DOHH2 (cell line): Measurements from ENCODE around the gene SPATC1L.

ENCODE experiments used
- H3F3A ChIP-seq: fragments of 200-600 bp; sonication (generic), shearing (Covaris generic); 2 replicates; pipeline ENCODE4 v1.6.0; 2016; ENCODE audit warnings: antibody characterized with exemption, mild to moderate bottlenecking; ENCODE audit not compliant: control insufficient read depth, insufficient read depth
- H3K27ac ChIP-seq: fragments of 200-600 bp; sonication (generic); 2 replicates; pipeline ENCODE4 v1.5.1; 2014; ENCODE audit warnings: low read depth, mild to moderate bottlenecking, low read length, moderate library complexity
- H3K27me3 ChIP-seq: fragments of 200-600 bp; sonication (generic); 2 replicates; pipeline ENCODE4 v1.6.1; 2014; ENCODE audit warnings: mild to moderate bottlenecking, low read length, mixed read lengths; ENCODE audit not compliant: control insufficient read depth
- H3K36me3 ChIP-seq: fragments of 200-600 bp; sonication (generic); 2 replicates; pipeline ENCODE4 v1.6.1; 2014; ENCODE audit warnings: mild to moderate bottlenecking, low read length, moderate library complexity, mixed read lengths; ENCODE audit not compliant: control insufficient read depth
- H3K4me1 ChIP-seq: fragments of 200-600 bp; sonication (generic); 2 replicates; pipeline ENCODE4 v1.6.1; 2014; ENCODE audit warnings: mild to moderate bottlenecking, low read length, mixed read lengths; ENCODE audit not compliant: control insufficient read depth
- H3K4me2 ChIP-seq: fragments of 200-600 bp; sonication (generic); 2 replicates; pipeline ENCODE4 v1.6.0; 2014; ENCODE audit warnings: mild to moderate bottlenecking, low read length, moderate library complexity
- H3K4me3 ChIP-seq: fragments of 200-600 bp; sonication (generic); 2 replicates; pipeline ENCODE4 v1.5.1; 2014; ENCODE audit warnings: mild to moderate bottlenecking, low read length, mixed read lengths
- H3K79me2 ChIP-seq: fragments of 200-600 bp; sonication (generic); 2 replicates; pipeline ENCODE4 v1.6.1; 2014; ENCODE audit warnings: mild to moderate bottlenecking, low read length, mixed read lengths; ENCODE audit not compliant: control insufficient read depth
- H3K9me2 ChIP-seq: fragments of 200-600 bp; sonication (generic); replicated peaks from 2 replicates; pipeline ENCODE4 v1.6.1; 2014; ENCODE audit warnings: mild to moderate bottlenecking, low read length, mixed read lengths; ENCODE audit not compliant: control insufficient read depth
- H3K9me3 ChIP-seq: fragments of 200-600 bp; sonication (generic); 2 replicates; pipeline ENCODE4 v1.6.1; 2014; ENCODE audit warnings: antibody characterized with exemption, low read length, mixed read lengths; ENCODE audit not compliant: control insufficient read depth, insufficient read depth
- H4K20me1 ChIP-seq: fragments of 200-600 bp; sonication (generic); 2 replicates; pipeline ENCODE4 v1.6.0; 2014; ENCODE audit warnings: low read depth, mild to moderate bottlenecking, antibody characterized with exemption, low read length, moderate library complexity; ENCODE audit not compliant: control insufficient read depth, insufficient read depth
- EZH2phosphoT487 ChIP-seq: fragments of 200-600 bp; sonication (generic); IDR thresholded peaks from 2 replicates; pipeline ENCODE4 v1.6.1; 2017; ENCODE audit warnings: borderline replicate concordance, mild to moderate bottlenecking, antibody characterized with exemption, low read length, moderate library complexity, mixed read lengths
- TF ChIP-seq, protein P1 (sequence below): fragments of 200-600 bp; sonication (generic); IDR thresholded peaks from one replicate; pipeline ENCODE4 v1.5.1; 2014; ENCODE audit warnings: antibody characterized with exemption, mild to moderate bottlenecking, low read depth, low read length; ENCODE audit not compliant: poor library complexity, severe bottlenecking

SPATC1L gene

DNA sequence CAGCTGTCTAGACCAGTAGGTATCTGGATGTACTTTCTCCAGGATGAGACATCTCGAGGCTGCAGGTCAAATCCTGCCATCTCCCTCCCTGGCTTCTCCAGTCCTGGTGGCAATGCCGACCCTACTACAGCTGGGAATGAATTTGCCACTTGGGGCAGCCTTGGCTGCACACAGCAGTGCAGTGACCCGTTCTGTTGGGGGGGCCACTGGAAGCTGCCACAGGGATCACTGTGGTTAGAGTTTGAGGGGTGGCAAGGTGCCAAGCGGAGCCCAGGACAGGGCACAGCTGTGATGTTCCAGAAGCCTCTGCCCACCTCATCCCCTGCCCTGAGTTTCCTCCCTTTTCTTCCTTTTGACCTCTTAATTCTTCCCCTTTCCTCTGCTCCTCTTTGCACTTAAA is 69.3 kb downstream of the SPATC1L start:
- H3K27ac ChIP-seq: no peak overlapping the region
- H4K20me1 ChIP-seq: no peaks in the 10 kb centered on the region
- H3K27me3 ChIP-seq: no peaks in the 10 kb centered on the region
- H3K4me1 ChIP-seq: no peaks in the 10 kb centered on the region
- H3K79me2 ChIP-seq: no peaks in the 10 kb centered on the region
- TF ChIP-seq EZH2phosphoT487: no peak
- TF ChIP-seq, protein P1, sequence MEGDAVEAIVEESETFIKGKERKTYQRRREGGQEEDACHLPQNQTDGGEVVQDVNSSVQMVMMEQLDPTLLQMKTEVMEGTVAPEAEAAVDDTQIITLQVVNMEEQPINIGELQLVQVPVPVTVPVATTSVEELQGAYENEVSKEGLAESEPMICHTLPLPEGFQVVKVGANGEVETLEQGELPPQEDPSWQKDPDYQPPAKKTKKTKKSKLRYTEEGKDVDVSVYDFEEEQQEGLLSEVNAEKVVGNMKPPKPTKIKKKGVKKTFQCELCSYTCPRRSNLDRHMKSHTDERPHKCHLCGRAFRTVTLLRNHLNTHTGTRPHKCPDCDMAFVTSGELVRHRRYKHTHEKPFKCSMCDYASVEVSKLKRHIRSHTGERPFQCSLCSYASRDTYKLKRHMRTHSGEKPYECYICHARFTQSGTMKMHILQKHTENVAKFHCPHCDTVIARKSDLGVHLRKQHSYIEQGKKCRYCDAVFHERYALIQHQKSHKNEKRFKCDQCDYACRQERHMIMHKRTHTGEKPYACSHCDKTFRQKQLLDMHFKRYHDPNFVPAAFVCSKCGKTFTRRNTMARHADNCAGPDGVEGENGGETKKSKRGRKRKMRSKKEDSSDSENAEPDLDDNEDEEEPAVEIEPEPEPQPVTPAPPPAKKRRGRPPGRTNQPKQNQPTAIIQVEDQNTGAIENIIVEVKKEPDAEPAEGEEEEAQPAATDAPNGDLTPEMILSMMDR: no peak
- no peak overlapping the region for H3K4me2 ChIP-seq
- no peaks in the 10 kb centered on the region for H3F3A ChIP-seq
- no peaks in the 10 kb centered on the region for H3K36me3 ChIP-seq
- no peak overlapping the region for H3K4me3 ChIP-seq
- H3K9me3 ChIP-seq: peaks cover 29% of the 10 kb centered on the region; the same call in 1 of the 2 replicates
- no peaks in the 10 kb centered on the region for H3K9me2 ChIP-seq

DNA sequence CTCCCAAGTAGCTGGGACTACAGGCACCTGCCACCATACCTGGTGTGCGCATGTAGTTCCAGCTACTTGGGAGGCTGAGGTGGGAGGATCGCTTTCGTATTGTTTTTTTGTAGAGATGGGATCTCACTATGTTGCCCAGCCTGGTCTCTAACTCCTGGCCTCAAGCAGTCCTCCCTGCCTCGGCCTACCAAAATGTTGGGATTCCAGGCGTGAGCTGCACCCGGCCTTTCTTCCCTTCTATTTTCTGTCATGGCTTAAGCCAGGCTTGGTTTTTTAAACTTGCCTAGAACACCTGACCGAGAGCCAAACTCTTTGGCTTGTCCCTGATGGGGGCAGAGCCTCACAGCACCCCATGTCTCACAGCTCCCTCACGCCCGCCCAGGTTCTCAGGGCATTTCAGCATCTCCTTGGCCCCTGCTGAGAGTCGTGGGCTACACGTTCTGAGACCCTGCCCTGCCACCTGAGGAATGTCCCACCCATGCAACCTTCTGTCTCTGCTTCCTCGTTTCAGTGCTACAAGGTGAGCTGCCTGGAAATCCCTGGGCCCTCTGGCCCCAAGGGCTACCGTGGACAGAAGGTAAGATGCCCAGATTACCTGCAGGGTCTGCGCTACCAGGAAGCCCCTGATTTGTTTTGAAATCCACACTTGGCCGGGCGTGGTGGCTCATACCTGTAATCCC is 70.6 kb downstream of the SPATC1L start:
- Histone ChIP-seq H3K9me3 (peaks cover 28% of the 10 kb centered on the region; the same call in 1 of the 2 replicates), H3K4me3 (no peak overlapping the region), H3K4me2 (no peak overlapping the region), H3K4me1 (no peaks in the 10 kb centered on the region), H4K20me1 (no peaks in the 10 kb centered on the region), H3K79me2 (no peaks in the 10 kb centered on the region), H3K27ac (no peak overlapping the region), H3K36me3 (no peaks in the 10 kb centered on the region), H3F3A (no peaks in the 10 kb centered on the region), H3K27me3 (no peaks in the 10 kb centered on the region), H3K9me2 (no peaks in the 10 kb centered on the region)
- no peak for TF ChIP-seq EZH2phosphoT487
- TF ChIP-seq, protein P1: no peak

DNA sequence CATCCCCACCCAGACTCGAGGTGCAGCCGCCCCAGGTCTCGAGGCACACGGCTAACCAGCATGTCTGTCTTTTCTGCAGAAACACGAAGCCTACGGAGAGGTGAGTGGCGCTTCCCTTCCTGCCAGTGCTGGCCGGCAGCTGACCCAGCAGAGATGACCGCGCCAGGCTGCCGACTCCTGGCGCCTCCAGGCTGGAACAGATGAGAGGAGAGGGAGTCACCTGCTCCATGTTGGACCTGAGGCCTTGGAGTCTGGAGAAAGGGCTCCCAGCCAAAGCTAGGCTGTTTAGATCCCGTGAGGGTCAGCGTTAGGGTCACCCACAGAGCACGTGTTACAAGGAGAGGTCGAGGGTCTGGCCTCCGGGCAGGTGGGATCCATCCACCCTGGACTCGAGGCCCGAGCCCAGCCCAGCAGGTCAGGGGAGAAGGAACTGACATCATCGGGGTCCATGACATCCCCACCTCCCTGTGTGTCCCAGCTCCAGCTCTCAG is 71.5 kb downstream of the SPATC1L start:
- no peaks in the 10 kb centered on the region for H3K4me1 ChIP-seq
- H3K9me2 ChIP-seq: no peaks in the 10 kb centered on the region
- no peak overlapping the region for H3K27ac ChIP-seq
- no peaks in the 10 kb centered on the region for H3K27me3 ChIP-seq
- no peak overlapping the region for H3K4me3 ChIP-seq
- H3K4me2 ChIP-seq: no peak overlapping the region
- no peak for TF ChIP-seq EZH2phosphoT487
- TF ChIP-seq, protein P1: no peak
- H3F3A ChIP-seq: no peaks in the 10 kb centered on the region
- no peaks in the 10 kb centered on the region for H3K79me2 ChIP-seq
- H3K36me3 ChIP-seq: no peaks in the 10 kb centered on the region
- no peaks in the 10 kb centered on the region for H4K20me1 ChIP-seq
- H3K9me3 ChIP-seq: peaks cover 31% of the 10 kb centered on the region; the same call in 1 of the 2 replicates
